ENCODE measurements around the gene MYO1C. TPM values are rescaled to one million over a fixed set of nuclear protein-coding genes. Genes with fewer than 3 reads are reported as not detected.

MYO1C gene
- total and polyA plus RNA-seq, 2 experiments from 2014 or later = 197 to 218 TPM

DNA sequence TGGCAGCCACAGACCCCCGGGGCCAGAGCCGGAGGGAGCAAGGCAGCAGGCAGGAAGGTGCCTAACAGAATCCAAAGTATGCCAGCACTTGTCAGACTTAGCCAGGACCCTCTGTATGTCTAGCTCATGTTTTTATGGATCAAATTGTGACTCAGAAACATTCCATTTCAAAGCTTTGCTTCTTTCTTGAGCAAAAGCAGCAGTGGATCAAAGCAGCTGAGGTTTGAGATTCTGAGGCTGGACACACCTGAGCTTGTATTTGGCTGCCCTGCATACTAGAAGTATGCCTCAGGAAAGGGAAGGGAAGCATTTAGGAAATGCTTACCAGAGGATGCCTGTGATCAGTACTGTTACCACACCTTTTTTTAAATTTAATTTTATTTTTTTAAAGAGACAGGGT is 5.7 kb upstream of the MYO1C start:
- 97 to 100% methylated on average over 2 of the region's 2 CpGs for WGBS, 2 experiments (ENCODE audit: low coverage in 1 of 2, low lambda C conversion rate in 2 of 2, missing lambda C conversion rate in 2 of 2)
- in situ Hi-C loops (cut with MboI) = no loop called here
- peaks cover 9% of the 10 kb centered on the region for H3K4me1 ChIP-seq (ENCODE audit: insufficient read depth)
- peaks cover 7% of the 10 kb centered on the region; the same call in 1 of the 2 replicates for H3F3A ChIP-seq (ENCODE audit: insufficient read depth)
- no peak overlapping the region for H3K4me2 ChIP-seq (ENCODE audit: unreplicated experiment)
- no peak overlapping the region for H3K4me3 ChIP-seq
- no peak overlapping the region for H3K27ac ChIP-seq
- no peaks in the 10 kb centered on the region for H4K20me1 ChIP-seq (ENCODE audit: insufficient read depth)
- DNase-seq = no peak
- H3K9me3 ChIP-seq (ENCODE audit: low read depth) = no peaks in the 10 kb centered on the region
- no peaks in the 10 kb centered on the region for H3K36me3 ChIP-seq (ENCODE audit: low read depth)
- TF ChIP-seq EZH2 (IDR thresholded peaks at IDR 0.05; ENCODE audit: insufficient read depth, poor library complexity, severe bottlenecking) (no peak), EZH2phosphoT487 (IDR thresholded peaks at IDR 0.05; ENCODE audit: insufficient read depth, low read depth) (no peak)
- no peaks in the 10 kb centered on the region for H3K27me3 ChIP-seq (replicated peaks; ENCODE audit: insufficient read depth)
- no peak overlapping the region for H2AFZ ChIP-seq
- no peaks in the 10 kb centered on the region for H3K79me2 ChIP-seq (ENCODE audit: insufficient read depth)
- H3K9ac ChIP-seq = no peak overlapping the region
- H3K9me2 ChIP-seq (ENCODE audit: insufficient read depth) = no peaks in the 10 kb centered on the region

DNA sequence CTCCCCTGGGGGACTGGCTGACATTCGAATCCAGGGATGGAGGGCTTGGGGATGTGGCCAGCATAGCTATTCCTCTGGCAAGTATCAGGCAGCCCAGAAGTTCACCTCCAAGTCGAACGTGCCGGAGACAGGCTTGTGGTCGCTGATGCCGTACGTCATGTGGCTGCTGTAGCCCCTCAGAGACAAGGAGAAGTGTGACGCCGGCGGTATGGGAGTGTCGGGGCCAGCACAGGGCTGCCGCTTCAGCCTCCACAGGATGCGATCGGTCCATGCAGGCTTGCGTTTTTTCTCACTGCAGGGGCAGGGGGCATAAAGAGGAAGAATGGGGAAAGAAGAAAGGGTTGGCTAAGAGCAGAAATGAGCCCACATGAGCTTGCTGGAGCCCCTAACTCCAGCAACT is 5.3 kb upstream of the MYO1C start:
- H3K9me2 ChIP-seq (ENCODE audit: insufficient read depth) = no peaks in the 10 kb centered on the region
- H2AFZ ChIP-seq = no peak overlapping the region
- no peaks in the 10 kb centered on the region for H3K27me3 ChIP-seq (replicated peaks; ENCODE audit: insufficient read depth)
- H4K20me1 ChIP-seq (ENCODE audit: insufficient read depth) = no peaks in the 10 kb centered on the region
- WGBS, 2 experiments (ENCODE audit: low coverage in 1 of 2, low lambda C conversion rate in 2 of 2, missing lambda C conversion rate in 2 of 2) = 88 to 93% methylated on average over 15 of the region's 15 CpGs
- H3K79me2 ChIP-seq (ENCODE audit: insufficient read depth) = no peaks in the 10 kb centered on the region
- H3K36me3 ChIP-seq (ENCODE audit: low read depth) = no peaks in the 10 kb centered on the region
- H3K9me3 ChIP-seq (ENCODE audit: low read depth) = no peaks in the 10 kb centered on the region
- H3K4me2 ChIP-seq (ENCODE audit: unreplicated experiment) = no peak overlapping the region
- no peak for DNase-seq
- peaks cover 7% of the 10 kb centered on the region; the same call in 1 of the 2 replicates for H3F3A ChIP-seq (ENCODE audit: insufficient read depth)
- H3K4me1 ChIP-seq (ENCODE audit: insufficient read depth) = peaks cover 9% of the 10 kb centered on the region
- H3K27ac ChIP-seq = no peak overlapping the region
- in situ Hi-C loops (cut with MboI) = no loop called here
- no peak overlapping the region for H3K4me3 ChIP-seq
- H3K9ac ChIP-seq = no peak overlapping the region
- no peak for TF ChIP-seq EZH2 (IDR thresholded peaks at IDR 0.05; ENCODE audit: insufficient read depth, poor library complexity, severe bottlenecking)
- no peak for TF ChIP-seq EZH2phosphoT487 (IDR thresholded peaks at IDR 0.05; ENCODE audit: insufficient read depth, low read depth)

DNA sequence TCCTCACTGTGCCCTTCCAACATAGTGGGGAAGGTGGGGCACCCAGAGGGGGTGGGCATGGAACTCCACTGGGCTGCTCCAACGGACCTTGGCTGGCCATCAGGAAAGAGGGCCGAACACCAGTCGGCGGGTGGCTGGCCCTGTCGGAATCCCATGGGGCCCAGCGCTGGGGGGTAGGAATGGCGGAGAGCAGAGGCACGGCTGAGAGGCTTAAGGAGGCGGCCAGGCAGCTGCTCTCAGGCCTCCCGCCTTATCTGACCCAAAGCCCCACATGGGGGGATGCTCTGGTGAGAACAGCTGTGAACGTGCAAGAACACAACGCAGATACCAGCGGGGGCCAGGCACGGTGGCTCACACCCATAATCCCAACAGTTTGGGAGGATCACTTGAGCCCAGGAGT is 4.4 kb upstream of the MYO1C start:
- 91 to 93% methylated on average over 11 to 14 of the region's 14 CpGs for WGBS, 2 experiments (ENCODE audit: low coverage in 1 of 2, low lambda C conversion rate in 2 of 2, missing lambda C conversion rate in 2 of 2)
- no peak overlapping the region for H3K4me2 ChIP-seq (ENCODE audit: unreplicated experiment)
- no peak overlapping the region for H3K9ac ChIP-seq
- H3K9me3 ChIP-seq (ENCODE audit: low read depth) = no peaks in the 10 kb centered on the region
- DNase-seq = no peak
- no peaks in the 10 kb centered on the region for H3K27me3 ChIP-seq (replicated peaks; ENCODE audit: insufficient read depth)
- no peak overlapping the region for H3K27ac ChIP-seq
- no peaks in the 10 kb centered on the region for H3K9me2 ChIP-seq (ENCODE audit: insufficient read depth)
- H3K4me1 ChIP-seq (ENCODE audit: insufficient read depth) = peaks cover 14% of the 10 kb centered on the region
- H2AFZ ChIP-seq = no peak overlapping the region
- H3K36me3 ChIP-seq (ENCODE audit: low read depth) = no peaks in the 10 kb centered on the region
- H3F3A ChIP-seq (ENCODE audit: insufficient read depth) = peaks cover 7% of the 10 kb centered on the region; the same call in 1 of the 2 replicates
- H3K79me2 ChIP-seq (ENCODE audit: insufficient read depth) = no peaks in the 10 kb centered on the region
- H4K20me1 ChIP-seq (ENCODE audit: insufficient read depth) = no peaks in the 10 kb centered on the region
- TF ChIP-seq EZH2phosphoT487 (IDR thresholded peaks at IDR 0.05; ENCODE audit: insufficient read depth, low read depth) = no peak
- TF ChIP-seq EZH2 (IDR thresholded peaks at IDR 0.05; ENCODE audit: insufficient read depth, poor library complexity, severe bottlenecking) = no peak
- in situ Hi-C loops (cut with MboI) = no loop called here
- H3K4me3 ChIP-seq = no peak overlapping the region

DNA sequence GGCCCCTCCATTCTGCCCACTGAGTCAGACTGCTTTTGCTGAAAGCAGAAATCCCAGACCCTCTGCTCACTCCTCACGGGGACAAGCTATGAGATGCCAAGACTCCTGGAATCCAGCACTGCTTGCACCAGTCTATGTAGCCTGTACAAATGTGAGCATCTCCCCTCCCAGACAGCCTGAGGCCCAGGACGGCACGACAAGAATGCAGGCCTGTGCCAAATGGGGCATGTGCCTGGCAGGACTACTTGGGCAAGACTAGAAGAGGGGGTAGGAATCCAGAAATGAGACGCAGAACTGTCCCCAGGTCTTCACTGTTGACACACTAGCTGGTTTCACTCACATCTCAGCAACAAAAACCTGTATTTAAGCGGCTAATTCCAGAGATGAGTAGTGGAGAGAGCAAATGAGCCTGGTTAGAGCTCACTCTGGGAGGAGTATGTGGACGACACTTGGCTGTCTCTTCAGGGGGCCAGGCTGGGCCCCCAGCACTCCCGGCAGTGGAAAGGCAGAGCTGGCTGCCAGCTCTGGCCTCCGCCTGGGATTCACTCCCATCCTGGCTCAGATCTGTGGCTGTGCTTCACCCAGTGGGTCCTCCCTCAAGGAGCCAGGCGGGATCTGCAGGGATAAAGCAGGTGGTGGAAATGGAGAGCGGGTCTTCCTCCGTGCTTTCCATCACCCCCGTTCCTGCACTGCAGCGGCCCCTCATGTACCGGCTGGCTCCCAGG is 2.9 kb upstream of the MYO1C start:
- H3K9me2 ChIP-seq (ENCODE audit: insufficient read depth) = no peaks in the 10 kb centered on the region
- no peaks in the 10 kb centered on the region for H3K27me3 ChIP-seq (replicated peaks; ENCODE audit: insufficient read depth)
- no peak overlapping the region for H2AFZ ChIP-seq
- H3K79me2 ChIP-seq (ENCODE audit: insufficient read depth) = peaks cover 5% of the 10 kb centered on the region
- peak; percentile 66 for DNase-seq
- TF ChIP-seq EZH2phosphoT487 (IDR thresholded peaks at IDR 0.05; ENCODE audit: insufficient read depth, low read depth) = no peak
- TF ChIP-seq EZH2 (IDR thresholded peaks at IDR 0.05; ENCODE audit: insufficient read depth, poor library complexity, severe bottlenecking) = no peak
- H3K9ac ChIP-seq = peak overlapping the region; percentile 31; the same call in 1 of the 2 replicates
- no peaks in the 10 kb centered on the region for H4K20me1 ChIP-seq (ENCODE audit: insufficient read depth)
- H3K4me2 ChIP-seq (ENCODE audit: unreplicated experiment) = peak overlapping the region; percentile 35
- no peaks in the 10 kb centered on the region for H3K9me3 ChIP-seq (ENCODE audit: low read depth)
- H3K4me1 ChIP-seq (ENCODE audit: insufficient read depth) = peaks cover 17% of the 10 kb centered on the region
- WGBS, 2 experiments (ENCODE audit: low coverage in 1 of 2, low lambda C conversion rate in 2 of 2, missing lambda C conversion rate in 2 of 2) = 52 to 58% methylated on average over 12 to 14 of the region's 14 CpGs
- in situ Hi-C loops (cut with MboI) = no loop called here
- no peak overlapping the region for H3K4me3 ChIP-seq
- peaks cover 7% of the 10 kb centered on the region; the same call in 1 of the 2 replicates for H3F3A ChIP-seq (ENCODE audit: insufficient read depth)
- no peaks in the 10 kb centered on the region for H3K36me3 ChIP-seq (ENCODE audit: low read depth)
- peak overlapping the region; percentile 35 for H3K27ac ChIP-seq
